Ovary (tissue), 3 donors: Measurements from ENCODE around the gene COG1.

Source experiments
- EP300 ChIP-seq: sonication (generic); formaldehyde crosslinking; IDR thresholded peaks from one replicate; pipeline ENCODE4 v1.6.1; 2017; ENCODE audit warnings: antibody characterized with exemption
- TF ChIP-seq, protein P1 (sequence below), 3 donors: fragments of 450-650 bp in 2 of 3; fragments of 200-600 bp in 1 of 3; IDR thresholded peaks; one replicate each; pipeline versions ENCODE4 v1.5.1 to v1.8.0; 2016 to 2022; ENCODE audit warnings: antibody characterized with exemption in 3 of 3, mild to moderate bottlenecking in 1 of 3
- donor health status: DM: no; HTN: no; CAD: no.

DNA sequence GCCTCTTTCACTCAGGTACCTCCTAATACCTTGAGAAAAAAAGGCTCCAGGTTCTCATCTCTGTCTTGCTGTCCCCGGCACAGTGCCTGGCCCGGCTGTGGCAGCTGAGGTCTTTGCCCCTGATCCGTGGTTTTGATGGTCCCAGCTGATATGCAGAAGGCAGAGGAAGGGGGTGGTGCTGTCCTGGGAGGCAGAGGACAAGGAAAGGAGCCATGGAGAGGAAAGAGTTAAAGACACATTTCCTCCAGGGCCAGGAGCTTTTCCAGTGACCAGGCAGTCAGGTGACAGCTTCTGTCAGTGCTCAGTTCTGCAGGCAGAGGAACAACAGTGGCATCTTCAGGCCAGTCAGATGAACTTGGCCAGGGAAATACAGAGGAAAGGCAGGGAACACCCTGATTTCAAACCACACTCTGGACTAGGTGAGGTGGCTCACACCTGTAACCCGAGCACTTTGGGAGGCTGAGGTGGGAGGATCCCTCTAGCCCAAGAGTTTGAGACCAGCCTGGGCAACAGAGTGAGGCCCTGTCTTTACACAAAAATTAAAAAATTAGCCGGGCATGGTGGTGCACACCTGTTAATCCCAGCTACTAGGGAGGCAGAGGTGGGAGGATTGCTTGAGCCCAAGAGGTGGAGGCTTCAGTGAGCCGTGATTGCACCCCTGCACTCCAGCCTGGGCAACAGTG is 3.3 kb upstream of the COG1 start:
- TF ChIP-seq, protein P1, sequence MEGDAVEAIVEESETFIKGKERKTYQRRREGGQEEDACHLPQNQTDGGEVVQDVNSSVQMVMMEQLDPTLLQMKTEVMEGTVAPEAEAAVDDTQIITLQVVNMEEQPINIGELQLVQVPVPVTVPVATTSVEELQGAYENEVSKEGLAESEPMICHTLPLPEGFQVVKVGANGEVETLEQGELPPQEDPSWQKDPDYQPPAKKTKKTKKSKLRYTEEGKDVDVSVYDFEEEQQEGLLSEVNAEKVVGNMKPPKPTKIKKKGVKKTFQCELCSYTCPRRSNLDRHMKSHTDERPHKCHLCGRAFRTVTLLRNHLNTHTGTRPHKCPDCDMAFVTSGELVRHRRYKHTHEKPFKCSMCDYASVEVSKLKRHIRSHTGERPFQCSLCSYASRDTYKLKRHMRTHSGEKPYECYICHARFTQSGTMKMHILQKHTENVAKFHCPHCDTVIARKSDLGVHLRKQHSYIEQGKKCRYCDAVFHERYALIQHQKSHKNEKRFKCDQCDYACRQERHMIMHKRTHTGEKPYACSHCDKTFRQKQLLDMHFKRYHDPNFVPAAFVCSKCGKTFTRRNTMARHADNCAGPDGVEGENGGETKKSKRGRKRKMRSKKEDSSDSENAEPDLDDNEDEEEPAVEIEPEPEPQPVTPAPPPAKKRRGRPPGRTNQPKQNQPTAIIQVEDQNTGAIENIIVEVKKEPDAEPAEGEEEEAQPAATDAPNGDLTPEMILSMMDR (IDR thresholded peaks at IDR 0.05): no peak
- no peak for TF ChIP-seq EP300
